ENCODE measurements around the gene RTTN. TPM values are rescaled to one million over a fixed set of nuclear protein-coding genes. Genes with fewer than 3 reads are reported as not detected.

RTTN gene
- total and polyA plus RNA-seq, 2 donors (not counting 3 experiments of a cell fraction or from before 2014, with no cell fraction given): 3.1 to 17.4 TPM

DNA sequence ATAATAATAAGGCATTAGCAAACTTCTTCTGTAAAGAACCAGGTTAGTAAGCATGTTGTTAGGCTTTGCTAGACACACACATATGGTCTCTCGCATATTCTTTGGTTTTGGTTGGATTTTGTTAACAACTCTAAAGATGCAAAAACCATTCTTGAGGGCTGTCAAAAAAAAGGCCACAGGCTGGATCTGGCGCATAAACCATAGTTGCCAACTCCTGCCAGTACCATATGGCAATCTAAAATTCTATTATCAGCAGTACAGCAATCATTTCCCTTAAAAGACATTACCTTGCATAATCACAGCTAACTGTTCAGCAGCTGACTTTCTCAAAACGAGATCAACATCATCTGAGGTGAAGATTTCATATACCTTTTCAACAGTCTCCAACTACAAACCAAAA is 63.5 kb downstream of the RTTN start:
- no peak for FAIRE-seq
- H3K9me1 ChIP-seq (replicated peaks; ENCODE audit: control insufficient read depth, extremely low read depth, insufficient read depth, low read length): no peaks in the 10 kb centered on the region
- H3K79me2 ChIP-seq (ENCODE audit: control insufficient read depth, insufficient read depth, low read length): no peaks in the 10 kb centered on the region
- no peaks in the 10 kb centered on the region for H3K9me3 ChIP-seq (replicated peaks; ENCODE audit: control insufficient read depth, insufficient read depth, low read length)
- H3K36me3 ChIP-seq (ENCODE audit: control insufficient read depth in 2 of 2, extremely low read depth in 1 of 2, insufficient read depth in 2 of 2, low read length in 2 of 2): no peaks in the 10 kb centered on the region
- no peak for DNase-seq (ENCODE audit: low read depth, low spot score)
- H2AFZ ChIP-seq (ENCODE audit: low read depth, low read length): no peak overlapping the region
- POLR2A ChIA-PET: interaction anchor here (0.6 kb wide), 1 partner anchor 72 kb away, joined by 3 read pairs; no protein-coding TSS in a partner anchor
- no peak overlapping the region for H3K4me2 ChIP-seq (ENCODE audit: insufficient read depth, low read length)
- H3K27me3 ChIP-seq (ENCODE audit: control insufficient read depth in 2 of 2, insufficient read depth in 2 of 2, low read length in 2 of 2): no peaks in the 10 kb centered on the region
- no TSS peak for BruUV-seq (replicated peaks)
- TF ChIP-seq JUN (IDR thresholded peaks at IDR 0.05; ENCODE audit: borderline replicate concordance, insufficient read depth, insufficient read length, low read depth) (no peak), POLR2AphosphoS5 (IDR thresholded peaks at IDR 0.05; ENCODE audit: insufficient read depth, low read depth, low read length) (no peak), MYC (IDR thresholded peaks at IDR 0.05; ENCODE audit: low read depth, low read length) (no peak), EZH2 (IDR thresholded peaks at IDR 0.05; ENCODE audit: borderline replicate concordance, low read depth, low read length, severe bottlenecking) (no peak), GATA2 (IDR thresholded peaks at IDR 0.05; ENCODE audit: insufficient read depth, insufficient read length, low read depth, low read length) (no peak), POLR2A (IDR thresholded peaks at IDR 0.05; ENCODE audit: low read depth, low read length) (no peak), FOS (IDR thresholded peaks at IDR 0.05; ENCODE audit: borderline replicate concordance, insufficient read depth, low read length) (no peak)
- TF ChIP-seq, protein P1, sequence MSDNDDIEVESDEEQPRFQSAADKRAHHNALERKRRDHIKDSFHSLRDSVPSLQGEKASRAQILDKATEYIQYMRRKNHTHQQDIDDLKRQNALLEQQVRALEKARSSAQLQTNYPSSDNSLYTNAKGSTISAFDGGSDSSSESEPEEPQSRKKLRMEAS (IDR thresholded peaks at IDR 0.05; ENCODE audit: insufficient read depth, insufficient read length): no peak
- TF ChIP-seq, protein P2, sequence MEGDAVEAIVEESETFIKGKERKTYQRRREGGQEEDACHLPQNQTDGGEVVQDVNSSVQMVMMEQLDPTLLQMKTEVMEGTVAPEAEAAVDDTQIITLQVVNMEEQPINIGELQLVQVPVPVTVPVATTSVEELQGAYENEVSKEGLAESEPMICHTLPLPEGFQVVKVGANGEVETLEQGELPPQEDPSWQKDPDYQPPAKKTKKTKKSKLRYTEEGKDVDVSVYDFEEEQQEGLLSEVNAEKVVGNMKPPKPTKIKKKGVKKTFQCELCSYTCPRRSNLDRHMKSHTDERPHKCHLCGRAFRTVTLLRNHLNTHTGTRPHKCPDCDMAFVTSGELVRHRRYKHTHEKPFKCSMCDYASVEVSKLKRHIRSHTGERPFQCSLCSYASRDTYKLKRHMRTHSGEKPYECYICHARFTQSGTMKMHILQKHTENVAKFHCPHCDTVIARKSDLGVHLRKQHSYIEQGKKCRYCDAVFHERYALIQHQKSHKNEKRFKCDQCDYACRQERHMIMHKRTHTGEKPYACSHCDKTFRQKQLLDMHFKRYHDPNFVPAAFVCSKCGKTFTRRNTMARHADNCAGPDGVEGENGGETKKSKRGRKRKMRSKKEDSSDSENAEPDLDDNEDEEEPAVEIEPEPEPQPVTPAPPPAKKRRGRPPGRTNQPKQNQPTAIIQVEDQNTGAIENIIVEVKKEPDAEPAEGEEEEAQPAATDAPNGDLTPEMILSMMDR (IDR thresholded peaks at IDR 0.05; ENCODE audit: extremely low read depth in 1 of 2, insufficient read depth in 1 of 2, low read depth in 1 of 2, low read length in 2 of 2): no peak
- no peak overlapping the region for H3K9ac ChIP-seq (replicated peaks; ENCODE audit: extremely low read depth, insufficient read depth, low read length)
- H3K27ac ChIP-seq (ENCODE audit: insufficient read depth, low read depth, low read length): no peak overlapping the region
- H4K20me1 ChIP-seq (replicated peaks; ENCODE audit: control insufficient read depth, extremely low read depth, insufficient read depth, low read length): no peaks in the 10 kb centered on the region
- dilution Hi-C loops (cut with MboI; ENCODE audit: extremely low pct_ligation_motif_present, low sequenced_read_pairs) (no loop called here), intact Hi-C loops (cut with micrococcal nuclease) (no loop called here)
- no peaks in the 10 kb centered on the region for H3K4me1 ChIP-seq (ENCODE audit: control insufficient read depth, extremely low read depth, insufficient read depth, low read length)
- CTCF ChIA-PET: interaction anchor here (0.6 to 1.8 kb wide), 3 partner anchors 53 to 1301 kb away, joined by 3 to 4 read pairs (median 3); no protein-coding TSS in a partner anchor
- no peak overlapping the region for H3K4me3 ChIP-seq (replicated peaks in 1 of 3; ENCODE audit: insufficient read depth in 1 of 3, low read depth in 1 of 3, low read length in 3 of 3)
